Dendritic cell treated with granulocyte-macrophage colony-stimulating factor and Interleukin-4, amounts not matched to agents 40 ng/mL and 50 ng/mL, for 4 days (primary cell): ENCODE measurements around the gene SLC12A2.

ENCODE experiments used
- H3K27ac Mint-ChIP-seq: one replicate; pipeline ENCODE4 v1.8.0; 2022; ENCODE audit warnings: mild to moderate bottlenecking, mixed read lengths
- H3K27me3 Mint-ChIP-seq: one replicate; pipeline ENCODE4 v1.8.0; 2022; ENCODE audit warnings: mild to moderate bottlenecking, mixed read lengths
- H3K36me3 Mint-ChIP-seq: one replicate; pipeline ENCODE4 v1.8.0; 2022; ENCODE audit warnings: low read depth, mixed read lengths
- H3K4me1 Mint-ChIP-seq: one replicate; pipeline ENCODE4 v1.8.0; 2022; ENCODE audit warnings: low read depth, mixed read lengths
- H3K4me3 Mint-ChIP-seq: one replicate; pipeline ENCODE4 v1.8.0; 2022; ENCODE audit warnings: mild to moderate bottlenecking, moderate library complexity, mixed read lengths
- H3K9me3 Mint-ChIP-seq: one replicate; pipeline ENCODE4 v1.8.0; 2022; ENCODE audit warnings: mixed read lengths
- intact Hi-C: fragments of 100-400 bp; cut with micrococcal nuclease; formaldehyde crosslinking; loops from one replicate; pipeline ENCODE4 v1.15.0; 2022

SLC12A2 gene

DNA sequence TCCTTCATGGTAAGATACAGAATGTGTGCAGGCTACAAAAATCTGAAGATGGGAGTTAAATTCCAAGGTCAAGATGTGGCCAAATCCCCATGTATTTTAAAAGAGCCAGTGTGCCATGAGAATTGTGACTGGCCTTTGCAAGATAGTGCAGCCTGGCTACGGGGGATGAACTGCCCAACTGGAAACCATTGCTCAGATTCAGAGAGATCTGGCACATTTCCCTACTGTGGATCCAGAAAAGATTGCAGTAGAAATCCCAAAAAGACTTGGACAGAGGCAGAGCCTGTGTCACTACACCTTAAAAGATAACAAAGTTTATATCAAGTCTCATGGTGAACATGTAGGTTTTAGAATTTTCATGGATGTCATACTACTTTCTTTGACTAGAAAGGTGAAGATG lies 26.2 kb downstream of the SLC12A2 start:
- no peak overlapping the region for H3K27ac Mint-ChIP-seq
- no peak overlapping the region for H3K4me3 Mint-ChIP-seq
- peaks cover 7% of the 10 kb centered on the region for H3K4me1 Mint-ChIP-seq
- H3K36me3 Mint-ChIP-seq = no peaks in the 10 kb centered on the region
- H3K27me3 Mint-ChIP-seq = no peaks in the 10 kb centered on the region
- H3K9me3 Mint-ChIP-seq = peaks cover 7% of the 10 kb centered on the region
- intact Hi-C loops = no loop called here

GRCh38 chr5:128111818-128112448 lies 28.4 kb downstream of the SLC12A2 start:
- Mint-ChIP-seq H3K4me1 (no peaks in the 10 kb centered on the region), H3K9me3 (no peaks in the 10 kb centered on the region), H3K4me3 (no peak overlapping the region), H3K27me3 (no peaks in the 10 kb centered on the region), H3K27ac (no peak overlapping the region), H3K36me3 (peaks cover 10% of the 10 kb centered on the region)
- intact Hi-C loops = no loop called here

DNA sequence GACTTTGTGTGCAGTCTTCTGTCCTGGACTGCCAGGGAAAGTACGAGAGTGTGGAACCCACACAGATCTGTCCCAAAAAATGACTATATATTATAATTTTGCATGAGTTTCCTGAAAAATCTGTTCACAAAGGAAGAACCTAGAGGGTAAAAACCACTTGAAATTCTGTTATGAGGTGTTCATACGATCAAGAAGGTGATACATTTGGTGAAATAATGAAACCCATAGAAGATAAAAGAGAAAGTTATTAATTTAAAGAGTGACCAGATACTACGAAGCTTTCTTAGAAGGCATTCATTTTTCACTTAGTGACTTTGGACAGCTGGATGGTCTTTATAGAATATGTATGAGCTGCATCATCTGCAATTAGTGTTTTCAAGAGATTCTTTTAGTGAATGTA lies 32.9 kb downstream of the SLC12A2 start:
- Mint-ChIP-seq H3K27me3 (no peaks in the 10 kb centered on the region), H3K9me3 (no peaks in the 10 kb centered on the region), H3K36me3 (peaks cover 10% of the 10 kb centered on the region), H3K4me1 (no peaks in the 10 kb centered on the region), H3K27ac (no peak overlapping the region), H3K4me3 (no peak overlapping the region)
- intact Hi-C loops = no loop called here

DNA sequence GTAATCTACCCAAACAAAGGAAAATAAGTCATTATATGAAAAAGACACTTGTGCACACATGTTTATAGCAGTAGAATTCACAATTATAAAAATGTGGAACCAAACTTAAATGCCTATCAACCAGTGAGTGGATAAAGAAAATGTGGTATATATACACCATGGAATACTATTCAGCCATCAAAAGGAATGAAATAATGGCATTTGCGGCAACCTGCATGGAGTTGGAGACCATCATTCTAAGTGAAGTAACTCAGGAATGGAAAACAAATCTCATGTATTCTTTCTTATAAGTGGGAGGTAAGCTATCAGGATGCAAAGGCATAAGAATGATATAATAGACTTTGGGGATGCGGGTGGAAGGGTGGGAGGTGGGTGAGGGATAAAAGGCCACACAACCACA lies 34.6 kb downstream of the SLC12A2 start:
- H3K4me3 Mint-ChIP-seq = no peak overlapping the region
- H3K27ac Mint-ChIP-seq = no peak overlapping the region
- intact Hi-C loops = no loop called here
- H3K36me3 Mint-ChIP-seq = peaks cover 10% of the 10 kb centered on the region
- H3K27me3 Mint-ChIP-seq = no peaks in the 10 kb centered on the region
- no peaks in the 10 kb centered on the region for H3K4me1 Mint-ChIP-seq
- H3K9me3 Mint-ChIP-seq = no peaks in the 10 kb centered on the region

DNA sequence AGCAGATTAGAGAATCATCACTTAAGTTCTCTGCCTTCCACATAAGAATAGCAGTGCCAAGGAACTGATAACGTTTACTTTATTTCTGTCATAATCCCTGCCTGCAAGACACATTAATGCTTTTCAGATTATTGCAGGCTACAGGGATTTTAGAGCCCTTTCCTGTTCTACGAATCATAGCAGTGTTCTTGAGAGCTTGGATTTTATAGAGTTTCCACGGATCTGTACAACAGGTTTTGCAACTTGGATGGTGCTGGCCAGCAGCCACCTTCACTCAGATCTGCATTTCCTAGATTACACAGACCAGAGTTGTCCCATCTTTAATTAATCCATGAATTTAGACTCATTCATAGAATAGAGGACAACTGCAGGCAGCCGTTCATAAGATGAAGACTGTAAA lies 38.1 kb downstream of the SLC12A2 start:
- Mint-ChIP-seq H3K4me1 (no peaks in the 10 kb centered on the region), H3K9me3 (no peaks in the 10 kb centered on the region), H3K4me3 (no peak overlapping the region), H3K27ac (no peak overlapping the region), H3K36me3 (no peaks in the 10 kb centered on the region), H3K27me3 (no peaks in the 10 kb centered on the region)
- intact Hi-C loops = no loop called here

DNA sequence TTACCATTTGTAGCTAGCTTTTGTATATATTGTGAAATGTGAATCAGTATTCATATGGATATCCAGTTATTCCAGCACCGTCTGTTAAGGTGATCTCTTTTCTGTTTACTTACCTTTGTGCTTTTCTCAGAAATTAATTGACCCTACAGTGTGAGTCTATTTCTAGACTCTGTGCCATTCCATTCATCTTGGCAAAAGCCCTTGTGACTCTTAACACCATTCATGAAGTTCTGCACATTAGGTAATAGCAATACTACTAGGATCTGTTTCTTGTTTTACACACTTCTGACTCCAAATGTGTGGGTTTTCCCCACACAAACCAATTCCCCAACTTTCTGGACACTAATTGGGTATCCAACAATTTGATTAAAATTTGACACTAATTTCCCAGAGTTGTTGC lies 40.4 kb downstream of the SLC12A2 start:
- Mint-ChIP-seq H3K36me3 (no peaks in the 10 kb centered on the region), H3K4me3 (no peak overlapping the region), H3K9me3 (no peaks in the 10 kb centered on the region), H3K27me3 (no peaks in the 10 kb centered on the region), H3K27ac (no peak overlapping the region), H3K4me1 (no peaks in the 10 kb centered on the region)
- intact Hi-C loops = no loop called here

DNA sequence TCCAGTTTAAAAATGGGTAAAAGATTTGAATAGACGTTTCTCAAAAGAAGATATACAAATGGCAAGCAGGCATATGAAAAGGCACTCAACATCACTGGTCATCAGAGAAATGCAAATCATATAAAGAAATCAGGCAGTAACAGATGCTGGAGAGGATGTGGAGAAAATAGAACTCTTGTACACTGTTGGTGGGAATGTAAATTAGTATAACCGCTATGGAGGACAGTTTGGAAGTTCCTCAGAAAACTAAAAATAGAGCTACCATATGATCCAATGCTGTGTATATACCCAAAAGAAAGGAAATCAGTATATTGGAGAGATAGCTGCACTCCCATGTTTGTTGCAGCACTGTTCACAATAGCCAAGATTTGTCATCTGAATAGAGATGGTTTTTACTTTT lies 42.7 kb downstream of the SLC12A2 start:
- Mint-ChIP-seq H3K4me1 (no peaks in the 10 kb centered on the region), H3K27me3 (no peaks in the 10 kb centered on the region), H3K9me3 (no peaks in the 10 kb centered on the region), H3K27ac (no peak overlapping the region), H3K4me3 (no peak overlapping the region), H3K36me3 (peaks cover 5% of the 10 kb centered on the region)
- intact Hi-C loops = no loop called here

DNA sequence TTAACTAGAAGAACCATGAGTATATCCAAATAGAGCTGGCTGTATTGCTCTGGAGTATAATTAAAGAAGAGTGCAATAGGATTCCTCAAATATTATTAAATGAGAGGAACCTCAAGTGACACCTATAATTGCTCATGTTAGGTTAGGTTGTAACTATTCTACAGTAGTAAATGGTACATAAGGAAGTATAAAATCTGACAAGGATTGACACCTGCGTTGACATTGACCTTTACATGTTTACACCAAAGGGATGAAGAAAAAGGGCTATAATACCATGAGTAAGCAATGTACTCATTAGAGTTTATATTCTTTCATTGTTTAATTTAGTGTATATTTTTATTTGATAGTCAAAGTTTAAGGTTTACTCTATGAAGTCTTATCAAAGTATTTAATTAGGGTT lies 48.9 kb downstream of the SLC12A2 start:
- Mint-ChIP-seq H3K27me3 (no peaks in the 10 kb centered on the region), H3K4me3 (no peak overlapping the region), H3K36me3 (peaks cover 8% of the 10 kb centered on the region), H3K9me3 (no peaks in the 10 kb centered on the region), H3K27ac (no peak overlapping the region), H3K4me1 (no peaks in the 10 kb centered on the region)
- intact Hi-C loops = no loop called here

DNA sequence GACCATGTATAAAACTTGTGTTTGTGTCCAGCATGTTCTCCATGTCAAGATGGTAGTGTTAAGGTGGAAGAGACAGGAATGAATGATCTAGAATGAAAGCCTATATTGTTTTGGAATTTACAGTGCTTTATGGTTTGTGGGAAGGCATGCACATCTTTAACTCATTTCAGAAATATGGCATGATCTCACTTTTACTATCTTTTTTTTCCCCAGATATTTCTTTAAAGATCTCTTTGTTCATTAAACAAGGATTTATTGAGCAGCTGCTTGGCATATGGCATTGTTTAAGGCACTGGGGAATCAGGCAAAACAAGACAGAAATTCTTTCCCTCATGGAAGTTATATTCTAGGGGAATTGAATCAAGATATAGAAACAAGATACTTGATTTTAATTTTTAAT lies 51.7 kb downstream of the SLC12A2 start:
- Mint-ChIP-seq H3K4me1 (no peaks in the 10 kb centered on the region), H3K27ac (no peak overlapping the region), H3K9me3 (no peaks in the 10 kb centered on the region), H3K36me3 (peaks cover 8% of the 10 kb centered on the region), H3K4me3 (no peak overlapping the region), H3K27me3 (no peaks in the 10 kb centered on the region)
- intact Hi-C loops = no loop called here

DNA sequence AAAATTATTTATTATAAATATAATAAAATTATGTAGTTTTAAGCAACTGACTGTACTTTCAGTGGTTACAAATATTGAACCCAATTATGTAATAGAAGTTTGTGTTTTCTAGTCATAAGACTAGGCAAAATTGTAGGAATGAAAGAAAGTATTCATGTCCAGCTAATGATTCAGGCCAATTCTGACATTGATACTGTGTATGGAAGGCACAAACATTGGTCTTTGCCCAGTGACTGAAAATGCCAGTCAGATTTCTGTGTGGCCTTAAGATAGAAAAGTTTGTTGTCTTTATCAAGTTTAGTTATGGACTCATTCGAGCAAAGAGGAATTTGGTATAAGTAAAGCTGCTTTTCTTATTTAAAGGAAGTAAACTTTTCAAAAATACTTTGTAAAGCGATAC lies 60.3 kb downstream of the SLC12A2 start:
- Mint-ChIP-seq H3K4me1 (no peaks in the 10 kb centered on the region), H3K36me3 (no peaks in the 10 kb centered on the region), H3K27ac (no peak overlapping the region), H3K9me3 (no peaks in the 10 kb centered on the region), H3K4me3 (no peak overlapping the region), H3K27me3 (no peaks in the 10 kb centered on the region)
- intact Hi-C loops = no loop called here

DNA sequence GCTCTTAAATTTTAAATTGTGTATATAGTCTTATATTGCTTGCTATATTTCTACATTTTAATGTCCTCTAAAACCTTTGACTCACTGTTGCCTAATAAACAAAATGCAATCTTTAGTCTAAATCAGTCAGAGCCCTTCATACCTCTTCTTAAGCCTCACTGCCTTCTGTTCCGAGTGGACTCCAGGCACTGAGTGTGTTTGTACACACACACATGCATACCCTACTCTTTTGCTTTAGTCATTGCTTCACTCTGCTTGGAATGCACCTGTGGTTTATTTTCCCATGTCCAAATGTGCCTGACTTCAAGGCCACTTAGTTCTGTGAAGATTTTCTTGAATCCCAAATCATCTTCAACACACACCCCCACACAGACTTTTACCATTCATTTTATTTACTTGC lies 60.9 kb downstream of the SLC12A2 start:
- no peak overlapping the region for H3K4me3 Mint-ChIP-seq

DNA sequence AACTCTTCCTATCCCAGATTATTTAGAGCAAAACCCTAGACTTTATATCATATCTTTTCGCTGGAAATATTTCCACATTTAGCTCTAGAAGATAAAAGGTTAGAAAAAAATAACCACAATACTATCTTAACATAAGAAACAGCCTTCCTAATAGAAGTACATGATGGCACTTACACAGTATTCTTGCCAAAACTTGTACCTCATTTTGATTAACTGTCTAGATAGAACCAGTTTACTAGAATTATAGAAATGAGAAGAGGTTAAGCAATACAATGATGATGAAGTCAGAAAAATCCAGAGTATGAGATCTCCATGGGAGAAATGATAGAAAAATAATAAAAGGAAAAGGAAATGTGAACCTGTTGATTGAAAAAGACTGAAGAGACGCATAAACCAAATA lies 63.1 kb downstream of the SLC12A2 start:
- H3K4me3 Mint-ChIP-seq = no peak overlapping the region
- H3K27me3 Mint-ChIP-seq = no peaks in the 10 kb centered on the region
- no peak overlapping the region for H3K27ac Mint-ChIP-seq
- no peaks in the 10 kb centered on the region for H3K4me1 Mint-ChIP-seq
- intact Hi-C loops = no loop called here
- H3K9me3 Mint-ChIP-seq = no peaks in the 10 kb centered on the region
- no peaks in the 10 kb centered on the region for H3K36me3 Mint-ChIP-seq

More for the DNA sequence above, 60.9 kb downstream of the SLC12A2 start:
- intact Hi-C loops = no loop called here
- H3K9me3 Mint-ChIP-seq = no peaks in the 10 kb centered on the region
- H3K4me1 Mint-ChIP-seq = no peaks in the 10 kb centered on the region
- H3K27me3 Mint-ChIP-seq = no peaks in the 10 kb centered on the region
- H3K36me3 Mint-ChIP-seq = no peaks in the 10 kb centered on the region
- no peak overlapping the region for H3K27ac Mint-ChIP-seq

- Mint-ChIP-seq H3K36me3 (no peaks in the 10 kb centered on the region), H3K27ac (no peak overlapping the region), H3K4me1 (no peaks in the 10 kb centered on the region), H3K4me3 (no peak overlapping the region), H3K27me3 (no peaks in the 10 kb centered on the region), H3K9me3 (no peaks in the 10 kb centered on the region)
- intact Hi-C loops = no loop called here
Observed at GRCh38 chr5:128154943-128155342, 71.4 kb downstream of the SLC12A2 start.

DNA sequence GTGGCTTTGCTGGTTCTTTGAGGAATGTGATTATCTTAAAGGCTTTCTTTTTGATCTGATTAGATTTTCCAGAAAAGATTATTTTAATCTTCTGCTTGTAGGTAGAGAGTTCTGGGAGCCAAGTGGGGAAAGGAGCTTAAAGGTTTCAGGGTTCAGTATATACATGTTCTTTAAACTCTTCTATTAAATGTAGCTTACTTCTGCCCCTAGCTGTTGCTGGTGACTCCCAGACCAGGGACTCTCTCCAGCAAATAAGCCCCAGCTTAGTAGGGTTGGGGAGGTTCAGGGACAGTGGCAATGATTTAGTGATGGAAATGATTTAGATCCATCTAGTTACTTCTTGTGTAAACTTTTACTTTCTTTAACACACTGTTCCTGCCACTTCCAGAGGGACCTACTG lies 72.2 kb downstream of the SLC12A2 start:
- intact Hi-C loops = no loop called here
- H3K4me1 Mint-ChIP-seq = no peaks in the 10 kb centered on the region
- no peak overlapping the region for H3K27ac Mint-ChIP-seq
- H3K4me3 Mint-ChIP-seq = no peak overlapping the region
- H3K9me3 Mint-ChIP-seq = no peaks in the 10 kb centered on the region
- no peaks in the 10 kb centered on the region for H3K27me3 Mint-ChIP-seq
- no peaks in the 10 kb centered on the region for H3K36me3 Mint-ChIP-seq

GRCh38 chr5:128156521-128156920 lies 73.0 kb downstream of the SLC12A2 start:
- H3K4me3 Mint-ChIP-seq = no peak overlapping the region
- H3K27me3 Mint-ChIP-seq = no peaks in the 10 kb centered on the region
- H3K4me1 Mint-ChIP-seq = no peaks in the 10 kb centered on the region
- intact Hi-C loops = no loop called here
- H3K27ac Mint-ChIP-seq = no peak overlapping the region
- H3K9me3 Mint-ChIP-seq = no peaks in the 10 kb centered on the region
- H3K36me3 Mint-ChIP-seq = no peaks in the 10 kb centered on the region
